ENCODE results near the gene SLC34A1. TPM values are rescaled to one million over a fixed set of nuclear protein-coding genes. Genes with fewer than 3 reads are reported as not detected.

The SLC34A1 gene
- total and polyA plus RNA-seq, 2 of the 13 experiments (the other 11 are each of a cell fraction or from before 2014, with no cell fraction given) = 0.03 to 0.20 TPM

GRCh38 chr5:177351392-177352329 lies 32.6 kb upstream of the SLC34A1 start, which contains the start of gene LMAN2 (continued):
- TF ChIP-seq CTCF (CRISPR knock-in tag; IDR thresholded peaks at IDR 0.05) (no peak), ERF (CRISPR knock-in tag; IDR thresholded peaks at IDR 0.05) (peak; percentile 67), FOXP1 (IDR thresholded peaks at IDR 0.05) (no peak), FOXP1 (CRISPR knock-in tag; IDR thresholded peaks at IDR 0.05) (no peak), ZNF350 (CRISPR knock-in tag; IDR thresholded peaks at IDR 0.05; ENCODE audit: borderline replicate concordance, low read depth) (peak; percentile 84; the same call in 1 of the 2 replicates), SUZ12 (IDR thresholded peaks at IDR 0.05; ENCODE audit: low read depth, low read length) (peak; percentile 64), MEIS2 (CRISPR knock-in tag; IDR thresholded peaks at IDR 0.05) (no peak), LBX2 (CRISPR knock-in tag; IDR thresholded peaks at IDR 0.05; ENCODE audit: borderline replicate concordance) (no peak; the same call in 1 of the 2 replicates), ZNF513 (CRISPR knock-in tag; conservative IDR thresholded peaks at IDR 0.05) (no peak), ZSCAN21 (CRISPR knock-in tag; IDR thresholded peaks at IDR 0.05; ENCODE audit: borderline replicate concordance) (no peak), AFF4 (CRISPR knock-in tag; IDR thresholded peaks at IDR 0.05) (peak; percentile 56; the same call in 1 of the 2 replicates), MEF2D (CRISPR knock-in tag; IDR thresholded peaks at IDR 0.05) (no peak), ZGPAT (CRISPR knock-in tag; IDR thresholded peaks at IDR 0.05) (peak; percentile 91), ZNF503 (CRISPR knock-in tag; IDR thresholded peaks at IDR 0.05) (0 out of 2 replicates have a peak, but pooled peaks have one; percentile 34), NFKB2 (CRISPR knock-in tag; IDR thresholded peaks at IDR 0.05; ENCODE audit: borderline replicate concordance) (peak; percentile 29; the same call in 1 of the 2 replicates), ZNF331 (CRISPR knock-in tag; IDR thresholded peaks at IDR 0.05) (peak; percentile 32; the same call in 1 of the 2 replicates)
